GM21447 (cell line): ENCODE data around the gene NUDCD2.

Experiments used
- ATAC-seq: cut with Tn5 transposase; IDR thresholded peaks from one replicate; pipeline ENCODE4 v1.9.1; 2021; ENCODE audit not compliant: unreplicated experiment

The NUDCD2 gene, protein sequence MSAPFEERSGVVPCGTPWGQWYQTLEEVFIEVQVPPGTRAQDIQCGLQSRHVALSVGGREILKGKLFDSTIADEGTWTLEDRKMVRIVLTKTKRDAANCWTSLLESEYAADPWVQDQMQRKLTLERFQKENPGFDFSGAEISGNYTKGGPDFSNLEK

GRCh38 chr5:163459819-163460561 lies at the start of gene NUDCD2:
Gene NUDCD2 (minus strand): TSS chr5:163460102. CDS start chr5:163460050, 52 bp downstream.
- peak; percentile 79 for ATAC-seq

DNA sequence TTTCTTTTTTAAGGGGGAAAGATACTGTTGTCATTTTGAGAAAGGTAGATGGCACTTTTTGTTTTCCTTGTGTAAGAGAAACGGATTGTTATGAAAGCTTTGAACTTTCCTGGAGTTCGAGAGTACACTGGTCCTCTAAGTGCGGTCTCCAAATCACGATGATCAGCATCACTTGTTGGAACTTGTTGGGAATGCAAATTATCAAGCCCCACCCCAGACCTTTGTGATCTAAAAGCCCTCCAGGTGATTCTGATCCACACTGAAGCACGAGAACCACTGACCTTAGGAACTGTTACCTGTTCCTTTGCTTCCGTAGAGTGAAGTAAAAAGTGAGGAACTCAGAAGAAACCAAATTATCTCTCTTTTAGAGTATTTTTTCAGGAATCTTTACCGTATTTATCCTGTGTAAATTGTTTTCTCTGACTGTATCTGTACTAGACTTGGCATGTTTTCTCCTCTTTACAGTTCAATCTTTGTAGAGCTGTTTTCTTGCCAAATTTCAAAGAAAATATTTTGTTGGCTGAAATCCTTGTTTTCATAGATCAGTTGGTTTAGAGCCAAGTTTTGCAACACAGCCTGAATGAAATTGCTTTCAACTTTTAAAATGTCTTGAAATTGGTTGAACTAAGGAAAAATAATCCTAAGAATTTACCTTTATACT lies 49.5 kb upstream of the NUDCD2 start:
- ATAC-seq: no peak

DNA sequence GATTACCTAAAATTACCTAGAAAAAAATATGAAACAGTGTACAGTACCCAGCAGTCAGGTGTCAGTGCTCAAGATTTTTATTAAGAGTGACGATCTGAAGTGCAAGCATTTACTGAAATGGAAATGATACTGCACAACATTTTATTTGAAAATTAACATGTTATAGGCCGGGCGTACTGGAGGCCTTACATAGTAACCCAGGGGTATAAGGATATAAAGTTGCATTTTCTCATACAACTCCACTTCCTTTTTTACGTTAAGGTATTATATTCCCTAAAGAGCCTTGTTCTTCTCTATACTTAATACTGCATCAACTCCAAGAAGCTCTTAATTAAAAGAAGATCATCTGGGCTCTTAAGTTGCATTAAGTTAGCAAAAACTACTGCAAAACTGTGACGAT lies 48.9 kb upstream of the NUDCD2 start:
- no peak for ATAC-seq

- ATAC-seq: no peak
These were observed 46.8 kb upstream of the NUDCD2 start for GRCh38 chr5:163506726-163507125.

- ATAC-seq: peak; percentile 10
These were observed 46.2 kb upstream of the NUDCD2 start for GRCh38 chr5:163506095-163506457.

GRCh38 chr5:163505368-163506094 lies 45.6 kb upstream of the NUDCD2 start, which contains the start of gene MAT2B:
Gene MAT2B (plus strand): TSS chr5:163505619. CDS start chr5:163505687, 68 bp downstream.
- ATAC-seq: peak; percentile 81

DNA sequence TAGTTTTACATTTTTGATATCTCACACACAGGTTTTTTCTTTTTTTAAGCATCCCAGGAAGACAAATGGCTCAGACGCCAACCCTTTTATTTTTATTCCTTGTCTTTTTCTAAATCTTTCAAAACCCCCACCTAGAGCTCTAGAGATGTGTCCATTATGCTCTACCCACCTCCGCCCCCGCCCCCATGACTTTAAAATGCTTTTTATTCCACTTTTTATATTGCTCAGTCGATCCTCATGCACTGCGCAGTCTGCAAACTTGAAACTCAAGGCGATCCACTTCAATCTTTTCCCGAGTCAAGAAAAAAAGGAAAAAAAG lies 45.1 kb upstream of the NUDCD2 start:
- ATAC-seq: no peak

GRCh38 chr5:163504079-163504931 lies 44.4 kb upstream of the NUDCD2 start:
- ATAC-seq: no peak

DNA sequence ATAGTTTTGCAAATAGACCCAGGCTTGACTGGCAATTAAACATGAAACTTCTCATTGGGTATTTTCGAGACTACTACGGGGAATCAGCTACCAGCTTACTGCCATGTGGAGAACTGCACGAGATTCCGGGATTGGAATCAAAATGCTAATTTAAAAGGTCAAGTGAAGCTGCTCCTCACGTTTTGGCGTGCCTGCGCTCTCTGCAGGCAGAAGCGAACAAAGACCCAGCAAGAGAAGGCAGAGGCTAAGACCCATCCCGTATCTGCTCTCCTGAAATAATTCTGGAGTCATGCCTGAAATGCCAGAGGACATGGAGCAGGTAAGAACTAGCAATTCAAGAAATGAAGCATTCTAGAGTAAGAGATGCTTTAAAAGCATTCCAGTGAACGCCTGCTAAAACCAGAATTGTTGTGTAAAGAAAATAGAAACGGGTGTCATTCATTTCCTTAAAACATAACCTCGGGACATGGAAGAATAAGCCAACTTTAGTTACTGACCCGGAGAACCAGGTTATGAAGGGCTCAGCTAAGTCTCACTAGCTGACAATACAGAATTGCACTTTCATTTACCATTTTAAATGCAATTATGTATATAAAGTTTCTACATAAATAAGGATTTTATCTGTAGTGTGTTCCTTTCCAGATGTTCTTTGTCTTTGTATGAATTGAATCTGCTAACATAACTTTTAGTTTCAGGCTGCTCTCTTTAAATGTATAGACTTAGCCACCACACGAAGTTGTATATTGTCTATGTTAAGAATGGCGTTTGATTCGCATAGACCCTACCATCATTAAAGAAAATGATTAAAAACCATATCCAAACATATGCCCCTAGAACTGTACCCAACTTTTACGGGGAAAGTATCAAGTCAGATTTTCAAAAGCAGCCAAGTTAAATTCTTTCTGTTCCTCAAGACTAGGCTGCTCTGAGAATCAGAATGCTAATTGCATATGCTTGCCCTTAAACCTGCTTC lies 43.5 kb upstream of the NUDCD2 start:
- peak; percentile 13 for ATAC-seq

GRCh38 chr5:163502521-163502920 lies 42.6 kb upstream of the NUDCD2 start:
- ATAC-seq: no peak

DNA sequence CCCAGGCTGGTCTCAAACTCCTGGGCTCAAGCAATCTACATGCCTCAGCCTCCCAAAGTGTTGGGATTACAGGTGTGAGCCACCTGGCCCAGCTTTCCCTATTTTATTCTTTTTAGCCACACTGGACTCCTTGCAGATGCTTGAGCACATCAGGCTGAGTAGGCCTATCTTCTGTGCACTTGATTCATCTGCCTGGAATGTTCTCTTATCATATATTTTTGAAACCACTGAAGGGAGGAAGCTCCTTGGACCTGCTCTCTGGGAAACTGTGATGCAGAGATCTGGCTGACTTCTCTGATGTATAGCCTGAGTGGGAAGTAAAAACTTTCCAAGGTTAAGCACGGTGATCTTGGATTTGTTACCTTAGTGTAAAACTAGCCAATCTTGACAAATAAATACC lies 39.0 kb upstream of the NUDCD2 start:
- ATAC-seq: no peak

DNA sequence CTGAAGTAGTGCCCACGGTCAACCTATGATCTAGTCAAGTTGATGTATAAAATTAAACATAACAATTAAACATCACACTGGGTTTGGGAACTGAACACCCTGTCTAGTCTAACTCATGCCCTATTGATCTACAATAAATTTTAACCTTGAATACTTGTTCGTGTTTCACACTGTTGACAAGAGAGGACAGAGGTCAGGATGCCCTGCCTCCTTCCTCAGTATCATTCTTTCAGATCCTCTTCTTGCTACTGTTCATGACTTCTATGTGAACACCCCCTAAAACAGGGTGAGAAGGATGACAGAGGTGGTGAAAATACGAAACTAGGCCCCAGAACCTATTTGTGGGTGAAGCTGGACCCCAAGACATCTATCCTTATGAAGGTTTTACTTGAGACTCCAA lies 37.4 kb upstream of the NUDCD2 start:
- ATAC-seq: no peak

- ATAC-seq: no peak
These were observed 36.4 kb upstream of the NUDCD2 start for GRCh38 chr5:163496286-163496685.

DNA sequence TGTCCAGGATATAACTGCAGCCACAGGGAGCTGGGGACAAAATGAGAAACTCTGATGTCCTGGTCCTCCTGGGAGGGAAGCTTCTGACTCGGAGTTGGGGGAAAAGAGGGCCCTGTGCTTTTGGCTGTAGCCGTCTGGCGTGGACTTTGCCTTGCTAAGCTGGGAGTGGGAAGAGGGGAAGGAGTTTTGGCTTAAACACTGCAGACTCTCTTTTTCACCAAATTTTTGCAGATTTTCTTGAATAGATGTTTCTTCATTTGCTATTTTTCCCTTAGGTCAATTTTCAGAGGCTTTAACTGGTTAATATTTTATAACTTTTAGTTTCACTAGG lies 29.8 kb upstream of the NUDCD2 start:
- no peak for ATAC-seq

DNA sequence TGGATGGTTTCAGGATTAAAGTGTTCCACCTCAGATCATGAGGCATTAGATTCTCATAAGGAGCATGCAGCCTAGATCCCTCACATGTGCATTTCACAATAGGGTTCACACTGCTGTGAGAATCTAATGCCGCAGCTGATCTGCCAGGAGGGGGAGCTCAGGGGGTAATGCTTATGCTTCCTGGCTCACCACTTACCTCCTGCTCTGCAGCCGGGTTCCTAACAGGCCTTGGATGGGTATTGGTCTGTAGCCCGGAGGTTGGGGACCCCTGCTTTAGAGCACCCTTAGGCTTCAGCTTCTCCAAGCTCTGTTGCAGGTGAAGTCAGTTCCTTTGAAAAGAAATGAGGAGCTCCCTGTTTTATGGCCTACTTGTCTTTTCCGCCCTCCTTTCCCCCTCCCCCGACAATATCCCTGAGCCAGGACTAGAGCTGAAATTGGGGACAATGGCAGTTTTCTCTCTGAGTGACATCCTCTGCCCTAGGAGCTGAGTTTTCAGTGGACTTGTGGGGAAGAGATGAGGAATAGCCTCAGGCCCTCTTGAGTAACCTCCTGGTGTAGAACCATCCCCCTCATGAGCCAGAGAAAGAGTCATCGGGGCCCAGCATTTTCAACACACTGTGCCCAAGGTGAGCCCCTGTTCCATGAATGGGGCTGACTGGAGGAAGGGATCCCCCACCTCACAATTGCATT lies 29.3 kb upstream of the NUDCD2 start:
- ATAC-seq: no peak

- no peak for ATAC-seq
These were observed 19.0 kb upstream of the NUDCD2 start for GRCh38 chr5:163478982-163479271.

GRCh38 chr5:163478126-163478981 lies 18.5 kb upstream of the NUDCD2 start:
- ATAC-seq: no peak

- ATAC-seq: no peak
These were observed 15.5 kb upstream of the NUDCD2 start for GRCh38 chr5:163475411-163475810.
